WI38 (cell line): ENCODE data around the gene CIRBP.

Experiments used
- H3K4me3 ChIP-seq: 2 replicates; pipeline ENCODE4 v1.5.1; 2011; ENCODE audit warnings: low read depth, mild to moderate bottlenecking, control low read depth, low read length
- CTCF ChIP-seq: IDR thresholded peaks from 2 replicates; pipeline ENCODE4 v1.5.1; 2012; ENCODE audit warnings: low read depth, mild to moderate bottlenecking, control low read depth, low read length

The CIRBP gene

DNA sequence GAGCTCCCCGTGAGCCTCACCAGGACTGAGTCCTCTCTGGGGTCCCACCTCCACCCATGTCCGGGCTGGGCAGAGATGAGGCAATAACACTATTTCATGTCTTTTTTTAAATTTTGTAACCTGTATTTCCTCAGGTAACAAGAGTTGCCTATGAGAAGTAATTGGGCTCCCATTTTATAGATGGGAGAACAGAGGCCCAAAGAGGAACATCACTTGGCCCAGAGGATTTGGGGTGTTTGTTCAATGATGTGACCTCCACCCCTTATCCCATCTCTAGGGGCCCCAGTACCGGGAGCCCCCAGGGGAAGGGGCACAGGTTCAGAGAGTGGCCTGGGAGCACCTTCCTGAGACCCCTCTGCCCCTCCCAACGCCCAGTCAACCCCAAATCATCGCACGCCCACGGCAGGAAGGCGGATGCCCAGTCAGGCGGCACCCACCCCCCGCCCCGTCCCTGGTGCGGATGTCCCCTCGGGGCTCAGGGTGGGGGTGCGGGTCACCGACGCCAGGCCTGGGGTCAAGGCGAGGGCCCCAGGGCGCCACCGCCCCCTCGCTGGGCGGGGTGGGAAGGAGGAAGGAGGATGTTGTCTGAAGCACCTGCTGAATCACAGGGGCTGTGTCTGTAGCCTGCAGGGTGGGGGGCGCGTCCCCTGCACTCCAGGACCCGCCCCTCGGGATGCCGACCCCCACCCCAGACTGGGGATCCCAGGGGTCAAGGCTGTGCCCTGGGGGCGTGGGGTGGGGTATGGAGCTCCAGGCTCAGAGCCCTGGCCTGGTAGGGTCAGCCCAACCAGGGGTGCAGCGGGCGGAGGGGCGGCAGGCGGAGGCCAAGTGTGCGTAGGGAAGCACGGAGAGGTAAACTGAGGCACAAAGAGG, 9.0 kb upstream of the CIRBP start:
- H3K4me3 ChIP-seq = no peak overlapping the region
- TF ChIP-seq CTCF = no peak

- TF ChIP-seq CTCF = no peak
- H3K4me3 ChIP-seq = peak overlapping the region; percentile 67
These were observed 8.2 kb upstream of the CIRBP start for GRCh38 chr19:1260749-1261537.

DNA sequence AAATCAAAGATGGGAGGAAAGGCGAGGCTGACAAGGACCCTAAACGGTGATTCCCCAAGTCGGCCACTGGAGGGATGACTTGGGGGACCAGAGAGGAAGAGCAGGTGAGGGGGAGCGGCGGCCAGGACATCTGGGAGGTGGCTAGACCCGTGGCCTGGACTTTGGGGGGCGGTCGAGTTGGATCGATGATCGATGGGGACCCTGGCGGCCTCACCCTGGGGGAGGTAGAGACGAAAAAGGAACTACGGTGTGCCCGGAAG, 7.7 kb upstream of the CIRBP start:
- TF ChIP-seq CTCF = no peak

DNA sequence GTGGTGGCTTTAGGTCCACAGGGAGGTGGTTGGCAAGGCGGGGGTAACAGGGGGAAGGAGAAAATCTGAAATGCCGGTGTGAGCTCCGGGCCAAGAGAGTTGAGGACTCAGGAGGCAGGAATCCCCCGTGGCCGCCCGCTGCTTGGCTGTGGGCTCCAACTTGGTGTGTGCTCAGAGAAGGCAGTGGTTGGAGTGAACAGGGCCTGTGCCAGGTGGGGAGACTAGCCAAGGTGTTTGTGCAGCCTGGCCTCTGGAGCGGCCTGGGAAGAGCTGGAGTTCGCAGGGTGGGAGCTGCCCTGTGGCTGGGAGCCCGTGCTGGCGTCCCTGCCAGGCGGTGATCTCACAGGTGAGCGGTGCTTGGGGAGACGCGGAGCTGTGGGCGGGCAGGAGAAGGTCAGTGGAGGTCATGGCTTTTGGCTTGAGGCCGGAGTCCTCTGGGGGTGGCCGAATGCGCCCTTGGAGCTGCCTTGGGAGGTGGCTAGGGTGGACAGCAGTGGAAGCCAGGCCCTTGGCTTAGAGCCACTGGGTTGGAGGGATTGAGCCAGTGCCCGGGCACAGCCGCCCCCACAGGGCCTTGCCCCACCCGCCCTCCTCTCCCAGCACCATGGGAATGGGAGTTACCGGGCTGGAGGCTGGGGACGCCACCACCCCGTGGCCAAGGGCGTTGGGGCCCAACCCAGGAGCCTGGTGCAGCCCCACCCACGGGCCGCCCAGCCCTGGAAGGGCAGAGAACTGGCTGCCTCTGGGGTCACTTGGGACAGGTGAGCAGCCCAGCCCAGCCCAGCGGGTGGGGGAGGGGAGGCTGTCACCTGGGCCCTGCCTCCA, 7.1 kb upstream of the CIRBP start:
- H3K4me3 ChIP-seq = peak overlapping the region; percentile 67
- no peak for TF ChIP-seq CTCF

More for the DNA sequence above, 7.7 kb upstream of the CIRBP start:
- peak overlapping the region; percentile 67 for H3K4me3 ChIP-seq

- peak overlapping the region; percentile 14; the same call in 1 of the 2 replicates for H3K4me3 ChIP-seq
- no peak for TF ChIP-seq CTCF
These were observed 6.5 kb upstream of the CIRBP start for GRCh38 chr19:1262623-1263123.

DNA sequence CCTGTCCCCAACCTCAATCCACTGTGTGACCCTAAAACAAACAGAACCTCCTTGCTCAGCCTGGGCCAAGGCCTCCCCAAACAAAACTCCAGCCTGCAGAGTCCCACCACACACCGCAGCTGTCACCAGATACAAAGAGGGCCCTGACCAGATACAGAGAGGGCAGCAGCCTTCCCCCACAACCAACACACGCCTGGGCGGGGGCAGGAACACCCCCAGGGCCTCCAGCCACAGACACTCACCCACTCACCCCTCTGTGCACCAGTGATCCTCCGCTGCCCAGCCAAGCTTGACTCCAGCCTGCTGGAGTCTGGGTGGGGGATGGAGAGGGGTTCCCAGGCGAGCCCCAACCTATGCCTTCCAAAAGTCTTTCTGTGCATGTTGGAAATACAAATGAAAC, 5.9 kb upstream of the CIRBP start:
- H3K4me3 ChIP-seq = no peak overlapping the region
- no peak for TF ChIP-seq CTCF
